K562 (cell line): ENCODE data around the gene POLN.

ENCODE experiments used
- CREM ChIP-seq: IDR thresholded peaks from 2 replicates; pipeline ENCODE4 v1.6.1; 2014; ENCODE audit warnings: antibody characterized with exemption, low read depth
- EGR1 ChIP-seq: fragments of 450-650 bp; conservative IDR thresholded peaks from 2 replicates; pipeline ENCODE4 v1.6.1; 2017; ENCODE audit warnings: mild to moderate bottlenecking
- GTF2F1 ChIP-seq: IDR thresholded peaks from 2 replicates; pipeline ENCODE4 v1.6.1; 2011; ENCODE audit warnings: low read depth, low read length, improper control_type of control experiment

DNA sequence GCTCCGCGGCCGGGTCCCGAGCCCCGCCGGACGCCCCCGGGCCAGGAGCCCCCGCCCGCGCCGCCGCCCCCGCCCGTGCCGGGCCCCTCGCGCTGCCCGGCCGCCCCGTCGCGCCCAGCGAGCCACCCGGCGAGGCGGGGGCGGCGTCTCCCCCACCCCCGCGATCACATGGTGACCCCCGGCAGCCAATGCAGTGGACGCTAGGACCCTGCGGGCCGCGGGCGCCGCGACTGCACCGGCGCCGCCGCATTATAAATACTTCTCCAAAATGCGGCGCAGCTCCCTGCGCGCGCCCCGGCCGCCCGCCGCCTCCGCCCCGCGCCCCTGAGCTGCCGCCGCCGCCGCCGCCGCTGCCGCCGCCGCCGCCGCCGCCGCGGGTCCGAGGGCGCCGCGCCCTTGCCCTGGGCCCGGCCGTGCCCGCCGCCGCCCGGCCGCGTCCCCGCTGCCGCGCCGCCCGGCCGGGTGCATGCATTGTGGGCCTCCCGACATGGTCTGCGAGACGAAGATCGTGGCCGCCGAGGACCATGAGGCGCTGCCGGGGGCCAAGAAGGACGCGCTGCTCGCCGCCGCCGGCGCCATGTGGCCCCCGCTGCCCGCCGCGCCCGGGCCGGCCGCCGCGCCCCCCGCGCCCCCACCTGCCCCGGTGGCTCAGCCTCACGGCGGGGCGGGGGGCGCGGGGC, 182.7 kb downstream of the POLN start, which contains the start of gene NAT8L:
- TF ChIP-seq GTF2F1 = no peak
- TF ChIP-seq EGR1 = peak; percentile 58
- TF ChIP-seq CREM = peak; percentile 22; the same call in 1 of the 2 replicates
